Gastroesophageal sphincter (tissue), 4 donors: ENCODE data around the gene ALDH1L1. TPM values are rescaled to one million over a fixed set of nuclear protein-coding genes. Genes with fewer than 3 reads are reported as not detected.

Experiments
- ATAC-seq: fragments of 150-250 bp; one replicate; pipeline ENCODE4 v1.9.1; 2016; ENCODE audit warnings: mild to moderate bottlenecking, moderate library complexity
- H3K27ac ChIP-seq, 4 donors: fragments of 200-600 bp; sonication (generic) in 3 of 4; 1 replicate in 3 of 4; 2 replicates in 1 of 4; pipeline ENCODE4 v1.5.1; 2016 to 2019
- H3K27me3 ChIP-seq: fragments of 200-600 bp; sonication (generic); one replicate; pipeline ENCODE4 v1.5.1; 2019
- H3K36me3 ChIP-seq, 2 donors: fragments of 200-600 bp; sonication (generic); one replicate each; pipeline ENCODE4 v1.5.1; 2019; ENCODE audit warnings: control low read depth in 1 of 2
- H3K4me1 ChIP-seq, 3 donors: fragments of 200-600 bp; sonication (generic); 1 replicate in 2 of 3; 2 replicates in 1 of 3; pipeline ENCODE4 v1.5.1; 2016 to 2019; ENCODE audit warnings: control low read depth in 2 of 3
- H3K4me3 ChIP-seq, 2 donors: fragments of 200-600 bp; sonication (generic); one replicate each; pipeline ENCODE4 v1.5.1; 2019; ENCODE audit warnings: mild to moderate bottlenecking in 1 of 2, moderate library complexity in 1 of 2
- H3K9me3 ChIP-seq, 3 donors: fragments of 200-600 bp; sonication (generic); one replicate each; pipeline ENCODE4 v1.5.1; 2017 to 2019; ENCODE audit warnings: control low read depth in 2 of 3
- EP300 ChIP-seq: sonication (generic); formaldehyde crosslinking; IDR thresholded peaks from one replicate; pipeline ENCODE4 v1.6.1; 2017; ENCODE audit warnings: antibody characterized with exemption, mild to moderate bottlenecking
- POLR2A ChIP-seq, 2 donors: fragments of 450-650 bp; IDR thresholded peaks; one replicate each; pipeline ENCODE4 v1.6.1; 2017; ENCODE audit warnings: antibody characterized with exemption in 2 of 2, mild to moderate bottlenecking in 2 of 2, moderate library complexity in 1 of 2
- POLR2AphosphoS5 ChIP-seq: sonication (generic); formaldehyde crosslinking; IDR thresholded peaks from one replicate; pipeline ENCODE4 v1.6.1; 2017; ENCODE audit warnings: antibody characterized with exemption
- WGBS, 2 donors: methylation state at CpG; one replicate each; pipeline ENCODE4 v1.1.5; 2018; ENCODE audit warnings: low coverage in 1 of 2; 5-methylcytosine and 5-hydroxymethylcytosine counted together
- total RNA-seq, 4 donors: library from RNA; depleted of rRNA; stranded (reverse); fragments of >200 nt; gene quantifications; one replicate each; pipeline ENCODE4 v1.1.0, GENCODE V29; 2016
- TF ChIP-seq, protein P1 (sequence below), 4 experiments: fragments of 200-600 bp in 2 of 4; fragments of 450-650 bp in 2 of 4; sonication (generic) in 1 of 4; IDR thresholded peaks; one replicate each; pipeline ENCODE4 v1.5.1; 2017 to 2019; ENCODE audit warnings: antibody characterized with exemption in 4 of 4, mild to moderate bottlenecking in 2 of 4, moderate library complexity in 2 of 4

Gene ALDH1L1
- total RNA-seq, 4 donors from 2014 or later: 16.3 to 67.9 (median 38.7) TPM

DNA sequence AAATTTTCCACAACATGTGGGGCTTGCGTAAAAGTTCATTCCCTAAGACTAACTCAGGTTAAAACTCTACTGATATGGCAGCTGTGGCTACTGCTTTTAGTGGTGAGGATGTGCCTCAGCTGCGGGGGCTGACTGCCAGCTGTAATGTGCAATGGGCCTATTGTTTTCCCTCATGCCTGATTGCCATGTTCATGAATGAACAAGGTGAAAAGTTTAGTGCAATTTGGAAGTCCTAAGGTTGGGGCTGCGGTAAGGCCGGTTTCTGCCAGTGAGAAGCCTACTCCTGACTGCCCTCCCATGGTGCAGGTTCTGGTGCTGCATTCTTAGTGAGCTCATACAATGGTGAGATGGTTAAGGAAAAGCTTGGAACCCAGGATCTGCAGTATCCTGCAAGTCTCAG lies 10.9 kb upstream of the ALDH1L1 start:
- Histone ChIP-seq H3K4me3 (no peak overlapping the region), H3K36me3 (no peaks in the 10 kb centered on the region), H3K4me1 (no peaks in the 10 kb centered on the region), H3K27me3 (peaks cover 4% of the 10 kb centered on the region), H3K27ac (no peak overlapping the region), H3K9me3 (no peaks in the 10 kb centered on the region)
- ATAC-seq: no peak
- TF ChIP-seq, protein P1, sequence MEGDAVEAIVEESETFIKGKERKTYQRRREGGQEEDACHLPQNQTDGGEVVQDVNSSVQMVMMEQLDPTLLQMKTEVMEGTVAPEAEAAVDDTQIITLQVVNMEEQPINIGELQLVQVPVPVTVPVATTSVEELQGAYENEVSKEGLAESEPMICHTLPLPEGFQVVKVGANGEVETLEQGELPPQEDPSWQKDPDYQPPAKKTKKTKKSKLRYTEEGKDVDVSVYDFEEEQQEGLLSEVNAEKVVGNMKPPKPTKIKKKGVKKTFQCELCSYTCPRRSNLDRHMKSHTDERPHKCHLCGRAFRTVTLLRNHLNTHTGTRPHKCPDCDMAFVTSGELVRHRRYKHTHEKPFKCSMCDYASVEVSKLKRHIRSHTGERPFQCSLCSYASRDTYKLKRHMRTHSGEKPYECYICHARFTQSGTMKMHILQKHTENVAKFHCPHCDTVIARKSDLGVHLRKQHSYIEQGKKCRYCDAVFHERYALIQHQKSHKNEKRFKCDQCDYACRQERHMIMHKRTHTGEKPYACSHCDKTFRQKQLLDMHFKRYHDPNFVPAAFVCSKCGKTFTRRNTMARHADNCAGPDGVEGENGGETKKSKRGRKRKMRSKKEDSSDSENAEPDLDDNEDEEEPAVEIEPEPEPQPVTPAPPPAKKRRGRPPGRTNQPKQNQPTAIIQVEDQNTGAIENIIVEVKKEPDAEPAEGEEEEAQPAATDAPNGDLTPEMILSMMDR (IDR thresholded peaks at IDR 0.05): no peak
- TF ChIP-seq POLR2A (IDR thresholded peaks at IDR 0.05) (no peak), POLR2AphosphoS5 (no peak), EP300 (no peak)
- WGBS, 2 donors: 92 to 95% methylated on average over 2 to 3 of the region's 4 CpGs

GRCh38 chr3:126187920-126188319 lies 7.5 kb upstream of the ALDH1L1 start:
- Histone ChIP-seq H3K27me3 (peaks cover 10% of the 10 kb centered on the region), H3K4me1 (no peaks in the 10 kb centered on the region), H3K36me3 (no peaks in the 10 kb centered on the region), H3K27ac (no peak overlapping the region), H3K4me3 (no peak overlapping the region), H3K9me3 (no peaks in the 10 kb centered on the region)
- no peak for TF ChIP-seq POLR2AphosphoS5
- TF ChIP-seq POLR2A (IDR thresholded peaks at IDR 0.05): no peak
- TF ChIP-seq, protein P1 (IDR thresholded peaks at IDR 0.05): no peak
- no peak for TF ChIP-seq EP300
- WGBS, 2 donors: 70 to 80% methylated on average over 4 of the region's 4 CpGs
- no peak for ATAC-seq

- H3K27ac ChIP-seq: no peak overlapping the region
- H3K4me3 ChIP-seq: no peak overlapping the region
- peaks cover 0 to 2% (median 0%) of the 10 kb centered on the region in 3 donors for H3K4me1 ChIP-seq
- H3K27me3 ChIP-seq: peaks cover 10% of the 10 kb centered on the region
- no peak for TF ChIP-seq POLR2A (IDR thresholded peaks at IDR 0.05)
- TF ChIP-seq, protein P1 (IDR thresholded peaks at IDR 0.05): no peak
- TF ChIP-seq EP300: no peak
- TF ChIP-seq POLR2AphosphoS5: no peak
- WGBS, 2 donors: 87 to 89% methylated on average over 1 to 3 of the region's 9 CpGs
- no peaks in the 10 kb centered on the region for H3K9me3 ChIP-seq
- no peaks in the 10 kb centered on the region for H3K36me3 ChIP-seq
- ATAC-seq: no peak
Observed at GRCh38 chr3:126186749-126187148, 6.4 kb upstream of the ALDH1L1 start.

DNA sequence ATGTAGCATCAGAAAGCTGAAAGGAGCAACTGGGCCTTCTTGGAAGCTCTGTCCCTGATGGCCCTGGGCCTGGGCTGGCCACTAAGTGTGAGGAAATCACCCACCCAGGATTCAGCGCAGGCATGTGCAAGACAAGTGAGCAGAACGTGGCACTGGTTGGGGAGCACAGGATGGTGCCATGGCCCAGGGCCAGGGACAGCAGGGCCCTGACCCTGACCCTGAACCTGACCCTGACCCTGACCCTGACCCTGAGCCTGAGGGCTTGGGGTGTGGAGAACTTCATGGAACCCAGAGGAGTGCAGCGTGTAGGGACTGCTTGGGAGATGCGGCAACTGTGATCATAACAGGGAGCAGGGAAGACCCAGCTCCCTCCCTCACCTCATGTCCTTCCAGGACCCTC lies 5.9 kb upstream of the ALDH1L1 start:
- Histone ChIP-seq H3K27me3 (peaks cover 10% of the 10 kb centered on the region), H3K27ac (no peak overlapping the region), H3K4me3 (no peak overlapping the region), H3K4me1 (peaks cover under 1 to 7% (median 2%) of the 10 kb centered on the region in 3 donors), H3K9me3 (no peaks in the 10 kb centered on the region), H3K36me3 (no peaks in the 10 kb centered on the region)
- WGBS, 2 donors: 100% methylated on average over 2 of the region's 4 CpGs; no CpG with 5 or more reads in 1 of the 2 donors
- TF ChIP-seq EP300 (no peak), POLR2A (IDR thresholded peaks at IDR 0.05) (no peak), POLR2AphosphoS5 (no peak)
- TF ChIP-seq, protein P1 (IDR thresholded peaks at IDR 0.05): no peak
- no peak for ATAC-seq

- Histone ChIP-seq H3K4me3 (no peak overlapping the region), H3K4me1 (peaks cover 2 to 21% (median 4%) of the 10 kb centered on the region in 3 donors), H3K27me3 (peaks cover 10% of the 10 kb centered on the region), H3K9me3 (no peaks in the 10 kb centered on the region), H3K36me3 (no peaks in the 10 kb centered on the region), H3K27ac (no peak overlapping the region)
- no peak for ATAC-seq
- 74 to 79% methylated on average over 4 to 6 of the region's 6 CpGs for WGBS, 2 donors
- TF ChIP-seq, protein P1 (IDR thresholded peaks at IDR 0.05): no peak
- TF ChIP-seq POLR2A (IDR thresholded peaks at IDR 0.05) (no peak), POLR2AphosphoS5 (no peak), EP300 (no peak)
Observed at GRCh38 chr3:126184465-126185000, 4.1 kb upstream of the ALDH1L1 start.
